MM.1S (cell line): ENCODE measurements around the gene DBNL.
"Not testable (repeated sequence)": the region's sequence is repeated elsewhere in the genome, so short reads cannot be mapped to it uniquely, and the experiment has no call there.

Experiments used
- CTCF ChIP-seq: fragments of 300-600 bp; sonication (generic); IDR thresholded peaks from 2 replicates; pipeline ENCODE4 v1.5.1; 2016; ENCODE audit warnings: antibody characterized with exemption, low read length, mixed read lengths
- EZH2 ChIP-seq: fragments of 300-600 bp; sonication (generic); optimal IDR thresholded peaks from 2 replicates; pipeline ENCODE3; 2017; ENCODE audit warnings: low read depth, mild to moderate bottlenecking, antibody characterized with exemption, low read length, mixed read lengths
- EZH2phosphoT487 ChIP-seq: fragments of 300-600 bp; sonication (generic); IDR thresholded peaks from 2 replicates; pipeline ENCODE4 v1.6.1; 2018; ENCODE audit warnings: antibody characterized with exemption, low read length

GRCh38 chr7:44018857-44019807 is 25.4 kb upstream of the DBNL start:
- TF ChIP-seq CTCF: peak; percentile 60
- TF ChIP-seq EZH2, EZH2phosphoT487: not testable (repeated sequence)
